Nephron progenitor cell (in vitro differentiated cells): ENCODE measurements around the gene SKIL.
"Not testable (repeated sequence)": the region's sequence is repeated elsewhere in the genome, so short reads cannot be mapped to it uniquely, and the experiment has no call there.

ENCODE experiments used
- DNase-seq: peaks from one replicate; pipeline ENCODE4 v3.0.0; 2021
- H3K27ac Mint-ChIP-seq: 2 replicates; pipeline ENCODE4 v1.8.0; 2021; ENCODE audit warnings: mild to moderate bottlenecking, moderate library complexity, mixed read lengths
- H3K27me3 Mint-ChIP-seq: 2 replicates; pipeline ENCODE4 v1.8.0; 2021; ENCODE audit warnings: mild to moderate bottlenecking, low read depth, mixed read lengths; ENCODE audit not compliant: poor library complexity
- H3K36me3 Mint-ChIP-seq: 2 replicates; pipeline ENCODE4 v1.8.0; 2021; ENCODE audit warnings: low read depth, mixed read lengths
- H3K4me1 Mint-ChIP-seq: 2 replicates; pipeline ENCODE4 v1.8.0; 2021; ENCODE audit warnings: mixed read lengths
- H3K4me3 Mint-ChIP-seq: 2 replicates; pipeline ENCODE4 v1.8.0; 2021; ENCODE audit warnings: mild to moderate bottlenecking, moderate library complexity, mixed read lengths
- H3K9me3 Mint-ChIP-seq: 2 replicates; pipeline ENCODE4 v1.8.0; 2021; ENCODE audit warnings: mild to moderate bottlenecking, moderate library complexity, mixed read lengths
- TF ChIP-seq, protein P1 (sequence below): fragments of 200-600 bp; sonication (generic); IDR thresholded peaks from 2 replicates; pipeline ENCODE4 v1.5.0; 2021; ENCODE audit warnings: antibody characterized with exemption

Gene SKIL

GRCh38 chr3:170331143-170331542, 26.4 kb upstream of the SKIL start:
- Mint-ChIP-seq H3K4me3 (no peak overlapping the region), H3K36me3 (peaks cover 16% of the 10 kb centered on the region), H3K27ac (no peak overlapping the region), H3K4me1 (no peaks in the 10 kb centered on the region), H3K9me3 (peaks cover 43% of the 10 kb centered on the region), H3K27me3 (peaks cover 9% of the 10 kb centered on the region)
- no peak for DNase-seq
- TF ChIP-seq, protein P1, sequence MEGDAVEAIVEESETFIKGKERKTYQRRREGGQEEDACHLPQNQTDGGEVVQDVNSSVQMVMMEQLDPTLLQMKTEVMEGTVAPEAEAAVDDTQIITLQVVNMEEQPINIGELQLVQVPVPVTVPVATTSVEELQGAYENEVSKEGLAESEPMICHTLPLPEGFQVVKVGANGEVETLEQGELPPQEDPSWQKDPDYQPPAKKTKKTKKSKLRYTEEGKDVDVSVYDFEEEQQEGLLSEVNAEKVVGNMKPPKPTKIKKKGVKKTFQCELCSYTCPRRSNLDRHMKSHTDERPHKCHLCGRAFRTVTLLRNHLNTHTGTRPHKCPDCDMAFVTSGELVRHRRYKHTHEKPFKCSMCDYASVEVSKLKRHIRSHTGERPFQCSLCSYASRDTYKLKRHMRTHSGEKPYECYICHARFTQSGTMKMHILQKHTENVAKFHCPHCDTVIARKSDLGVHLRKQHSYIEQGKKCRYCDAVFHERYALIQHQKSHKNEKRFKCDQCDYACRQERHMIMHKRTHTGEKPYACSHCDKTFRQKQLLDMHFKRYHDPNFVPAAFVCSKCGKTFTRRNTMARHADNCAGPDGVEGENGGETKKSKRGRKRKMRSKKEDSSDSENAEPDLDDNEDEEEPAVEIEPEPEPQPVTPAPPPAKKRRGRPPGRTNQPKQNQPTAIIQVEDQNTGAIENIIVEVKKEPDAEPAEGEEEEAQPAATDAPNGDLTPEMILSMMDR, result no peak

- Mint-ChIP-seq H3K27me3 (no peaks in the 10 kb centered on the region), H3K36me3 (peaks cover 6% of the 10 kb centered on the region), H3K4me1 (no peaks in the 10 kb centered on the region), H3K9me3 (peaks cover 70% of the 10 kb centered on the region), H3K4me3 (no peak overlapping the region), H3K27ac (no peak overlapping the region)
- no peak for DNase-seq
- TF ChIP-seq, protein P1, result no peak
These were observed 20.1 kb upstream of the SKIL start for GRCh38 chr3:170337420-170337819.

GRCh38 chr3:170338690-170339340, 18.7 kb upstream of the SKIL start:
- H3K27ac Mint-ChIP-seq, result no peak overlapping the region
- no peaks in the 10 kb centered on the region for H3K4me1 Mint-ChIP-seq
- TF ChIP-seq, protein P1, result no peak
- DNase-seq, result no peak
- no peaks in the 10 kb centered on the region for H3K27me3 Mint-ChIP-seq
- peaks cover 6% of the 10 kb centered on the region for H3K36me3 Mint-ChIP-seq
- H3K9me3 Mint-ChIP-seq, result peaks cover 73% of the 10 kb centered on the region
- no peak overlapping the region for H3K4me3 Mint-ChIP-seq

DNA sequence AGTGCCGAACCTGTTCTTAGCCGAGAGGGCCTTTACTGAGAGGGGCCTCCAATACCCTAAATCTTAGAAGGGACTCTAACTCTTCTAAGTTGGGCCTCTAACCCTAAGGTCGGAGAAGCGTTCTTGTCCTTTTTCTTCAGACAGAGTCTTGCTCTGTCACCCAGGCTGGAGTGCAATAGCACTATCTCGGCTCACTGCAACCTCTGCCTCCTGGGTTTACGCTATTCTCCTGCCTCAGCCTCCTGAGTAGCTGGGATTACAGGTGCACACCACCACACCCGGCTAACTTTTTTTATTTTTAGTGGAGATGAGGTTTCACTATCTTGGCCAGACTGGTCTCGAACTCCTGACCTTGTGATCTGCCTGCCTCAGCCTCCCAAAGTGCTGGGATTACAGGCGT, 15.2 kb upstream of the SKIL start:
- H3K4me3 Mint-ChIP-seq, DNase-seq, H3K36me3 Mint-ChIP-seq, H3K4me1 Mint-ChIP-seq, H3K27me3 Mint-ChIP-seq: not testable (repeated sequence)
- Mint-ChIP-seq H3K27ac (peak overlapping the region; percentile 64), H3K9me3 (peaks cover 61% of the 10 kb centered on the region)

DNA sequence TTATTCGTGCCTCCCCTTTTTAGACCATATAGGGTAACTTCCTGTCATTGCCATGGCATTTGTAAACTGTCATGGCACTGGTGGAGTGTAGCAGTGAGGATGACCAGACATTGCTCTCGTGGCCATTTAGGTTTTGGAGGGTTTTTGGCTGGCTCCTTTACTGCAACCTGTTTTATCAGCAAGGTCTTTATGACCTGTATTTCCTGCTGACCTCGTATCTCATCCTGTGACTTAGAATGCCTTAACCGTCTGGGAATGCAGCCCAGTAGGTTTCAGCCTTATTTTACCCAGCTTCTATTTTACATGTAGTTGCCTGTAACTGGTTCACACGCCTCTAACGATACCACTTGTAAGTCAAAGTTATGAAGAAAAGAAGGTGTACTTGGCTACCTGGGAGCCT, 13.7 kb upstream of the SKIL start:
- not testable (repeated sequence) for H3K4me1 Mint-ChIP-seq, H3K27me3 Mint-ChIP-seq, H3K4me3 Mint-ChIP-seq, H3K36me3 Mint-ChIP-seq, DNase-seq
- peaks cover 45% of the 10 kb centered on the region for H3K9me3 Mint-ChIP-seq
- H3K27ac Mint-ChIP-seq, result peak overlapping the region; percentile 83

DNA sequence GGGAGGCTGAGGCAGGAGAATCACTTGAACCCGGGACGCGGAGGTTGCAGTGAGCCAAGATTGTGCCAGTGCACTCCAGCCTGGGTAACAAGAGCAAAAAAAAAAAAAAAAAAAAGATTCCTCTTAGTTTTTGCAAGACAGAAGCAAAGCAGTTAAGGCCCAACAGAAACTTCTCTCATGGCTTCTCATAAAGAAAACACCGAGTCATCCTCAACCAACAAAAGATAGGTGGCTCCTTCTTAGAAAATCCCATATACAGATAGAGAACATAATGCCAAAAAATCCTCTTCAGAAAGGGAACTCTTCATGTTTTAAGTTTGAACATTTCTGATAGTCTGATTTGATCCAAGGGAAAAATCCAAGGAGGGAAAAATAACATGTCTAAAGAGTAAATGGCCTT, 12.5 kb upstream of the SKIL start:
- TF ChIP-seq, protein P1, result no peak
- Mint-ChIP-seq H3K9me3 (peaks cover 36% of the 10 kb centered on the region), H3K4me1 (peaks cover 3% of the 10 kb centered on the region), H3K4me3 (no peak overlapping the region), H3K27ac (no peak overlapping the region), H3K36me3 (no peaks in the 10 kb centered on the region), H3K27me3 (no peaks in the 10 kb centered on the region)
- no peak for DNase-seq
